GM12874 (cell line): ENCODE measurements around the gene YAE1.

Experiments
- CTCF ChIP-seq: IDR thresholded peaks from 2 replicates; pipeline ENCODE4 v1.5.1; 2011; ENCODE audit warnings: low read depth, mild to moderate bottlenecking, control low read depth, low read length, moderate library complexity; ENCODE audit not compliant: insufficient read depth

Gene YAE1

GRCh38 chr7:39536951-39537350 is 29.3 kb upstream of the YAE1 start:
- TF ChIP-seq CTCF = no peak

DNA sequence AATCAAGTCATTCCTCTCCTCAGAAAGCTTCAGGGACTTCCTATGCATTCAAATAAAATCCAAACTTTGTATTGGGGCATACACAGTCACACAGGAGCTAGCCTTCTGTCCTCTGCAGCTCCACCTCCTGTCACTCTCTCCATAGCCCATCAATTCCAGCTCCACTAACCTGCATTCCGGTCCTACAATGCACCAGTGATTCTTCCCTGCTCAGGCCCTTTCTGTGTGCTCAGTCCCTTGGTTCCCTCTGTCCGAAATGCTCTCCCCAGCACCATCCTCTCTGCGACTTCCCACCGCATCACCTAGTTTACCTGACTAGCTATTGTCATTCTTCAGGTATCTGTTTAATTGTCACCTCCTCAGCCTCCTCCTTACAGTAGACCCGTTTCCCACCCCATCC is 26.4 kb upstream of the YAE1 start:
- no peak for TF ChIP-seq CTCF

DNA sequence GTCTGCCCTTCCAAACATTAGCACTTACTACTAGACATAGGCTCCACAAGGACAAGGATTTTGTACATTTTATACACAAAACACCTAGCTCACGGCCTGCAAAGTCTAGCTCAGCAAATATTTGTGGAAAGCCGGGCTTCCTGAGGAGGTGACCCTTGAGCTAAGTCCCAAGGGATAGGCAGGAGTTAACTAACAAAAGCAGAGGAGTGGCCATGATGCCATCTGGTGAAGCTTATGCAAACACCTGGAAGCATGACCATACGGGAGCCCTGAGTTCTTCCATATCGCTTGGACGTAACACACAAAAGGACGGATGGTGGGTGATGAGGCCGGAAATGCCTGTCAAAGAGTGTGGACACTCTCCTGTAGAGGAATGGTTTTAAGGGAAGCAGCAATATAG is 25.9 kb upstream of the YAE1 start:
- TF ChIP-seq CTCF = no peak

GRCh38 chr7:39541511-39541910 is 24.7 kb upstream of the YAE1 start:
- no peak for TF ChIP-seq CTCF

DNA sequence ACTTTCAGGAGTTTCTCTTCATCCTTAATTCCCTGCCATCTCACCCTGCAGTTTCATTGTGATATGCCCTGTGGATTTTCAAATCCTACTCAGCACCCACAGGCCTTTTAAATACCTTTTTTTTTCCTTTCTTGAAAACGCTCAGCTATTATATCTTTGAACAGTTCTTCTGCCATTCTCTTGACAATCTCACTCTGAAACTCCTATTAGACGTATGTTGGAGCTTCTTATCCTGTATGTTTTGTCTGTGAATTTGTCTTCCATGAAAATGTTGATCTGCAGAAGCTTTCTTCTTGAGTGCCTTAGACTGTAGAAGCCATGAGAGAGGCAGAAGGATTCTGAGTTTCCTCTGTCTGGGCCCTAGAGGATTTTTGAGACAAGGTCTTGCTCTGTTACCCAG is 18.9 kb upstream of the YAE1 start:
- no peak for TF ChIP-seq CTCF

DNA sequence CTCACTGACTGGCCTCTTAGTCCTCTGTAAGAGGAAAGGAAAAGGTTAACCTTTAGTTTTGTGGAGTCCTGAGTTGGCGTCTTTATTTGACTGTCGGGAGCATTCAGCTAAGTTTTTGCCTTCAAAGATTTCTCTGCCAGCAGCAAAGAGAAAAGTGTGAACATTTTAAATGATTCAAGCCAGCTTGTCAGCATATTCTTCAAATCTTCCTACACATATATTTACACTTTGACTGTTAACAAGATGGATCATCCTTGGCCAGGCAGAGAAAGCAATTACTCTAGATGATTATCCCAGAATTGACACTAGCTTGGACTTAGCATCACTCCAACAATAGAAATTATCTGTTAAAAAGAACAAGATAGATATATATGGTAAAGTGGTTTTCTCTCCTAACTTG is 15.8 kb upstream of the YAE1 start:
- no peak for TF ChIP-seq CTCF

DNA sequence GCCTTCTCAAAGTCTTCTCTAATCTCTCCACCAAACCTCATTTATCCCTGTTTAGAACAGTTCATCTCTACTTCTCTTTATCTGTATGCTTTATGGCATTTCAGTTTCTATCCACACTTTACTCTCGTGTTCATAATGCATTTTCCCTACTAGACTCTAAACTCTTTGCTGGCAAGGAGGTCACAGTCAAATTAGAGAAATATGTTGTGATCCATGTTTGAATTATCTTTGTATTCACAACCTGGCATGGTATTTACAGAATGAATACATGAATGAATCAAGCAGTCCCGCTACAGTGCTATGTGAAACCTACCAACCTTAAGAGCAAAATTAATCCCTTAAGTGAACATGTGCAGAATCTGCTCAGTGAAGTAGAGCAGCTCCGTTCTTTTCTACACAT is 12.8 kb upstream of the YAE1 start:
- TF ChIP-seq CTCF = no peak
